HAP-1 (cell line): ENCODE measurements around the gene RRAGD.
A peak's percentile ranks its signal among the peaks of the same experiment; 100 is the strongest.
"Not testable (repeated sequence)": the region's sequence is repeated elsewhere in the genome, so short reads cannot be mapped to it uniquely, and the experiment has no call there.

Source experiments
- DNase-seq, 2 experiments: peaks; one replicate each; pipeline ENCODE4 v3.0.0-alpha.2; 2016 to 2020; ENCODE audit warnings: low spot score in 2 of 2
- H3K27me3 ChIP-seq: fragments of 250-450 bp; sonication (Bioruptor Pico); 2 replicates; pipeline ENCODE4 v1.5.1; 2020; ENCODE audit warnings: low read depth, mild to moderate bottlenecking, moderate library complexity
- H3K36me3 ChIP-seq: fragments of 250-450 bp; sonication (Bioruptor Pico); replicated peaks from 2 replicates; pipeline ENCODE4 v1.5.1; 2020; ENCODE audit warnings: mild to moderate bottlenecking
- H3K4me1 ChIP-seq: fragments of 250-450 bp; sonication (Bioruptor Pico); 2 replicates; pipeline ENCODE4 v1.5.1; 2020; ENCODE audit warnings: mild to moderate bottlenecking
- H3K4me3 ChIP-seq: fragments of 250-450 bp; sonication (Bioruptor Pico); 2 replicates; pipeline ENCODE4 v1.5.1; 2020; ENCODE audit warnings: mild to moderate bottlenecking, moderate library complexity
- H3K9me3 ChIP-seq: fragments of 250-450 bp; sonication (Bioruptor Pico); 2 replicates; pipeline ENCODE4 v1.5.1; 2020; ENCODE audit warnings: mild to moderate bottlenecking, moderate library complexity
- in situ Hi-C: fragments of 300-500 bp; cut with MboI; formaldehyde crosslinking; loops from 3 replicates; pipeline ENCODE4 v1.14.3; 2020; ENCODE audit warnings: low sequenced_read_pairs, inconsistent platforms, mixed read lengths

RRAGD gene

DNA sequence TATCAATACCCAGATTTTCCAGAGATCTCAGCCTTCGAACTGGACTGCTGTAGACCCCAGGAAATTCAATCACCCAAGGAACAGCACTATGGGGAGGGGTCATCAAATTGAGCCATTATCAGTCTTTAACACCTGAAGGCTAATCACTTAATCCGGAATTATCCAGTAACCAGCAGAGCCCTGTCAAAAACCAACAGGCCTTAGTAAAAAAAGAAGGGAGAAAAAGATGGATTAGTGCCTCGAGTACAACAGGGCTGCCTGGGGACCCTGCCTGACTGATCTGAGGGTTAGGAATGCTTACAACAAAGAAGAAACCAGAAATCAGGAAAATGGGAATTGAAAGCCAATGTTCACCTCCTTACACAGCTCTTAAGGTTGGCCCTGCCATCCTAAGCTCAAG lies 7.6 kb downstream of the RRAGD start:
- Histone ChIP-seq H3K4me1 (peaks cover 34% of the 10 kb centered on the region), H3K9me3 (no peaks in the 10 kb centered on the region), H3K4me3 (no peak overlapping the region), H3K27me3 (no peaks in the 10 kb centered on the region), H3K36me3 (no peaks in the 10 kb centered on the region; the same call in 1 of the 2 replicates)
- no peak for DNase-seq
- in situ Hi-C loops: no loop called here

DNA sequence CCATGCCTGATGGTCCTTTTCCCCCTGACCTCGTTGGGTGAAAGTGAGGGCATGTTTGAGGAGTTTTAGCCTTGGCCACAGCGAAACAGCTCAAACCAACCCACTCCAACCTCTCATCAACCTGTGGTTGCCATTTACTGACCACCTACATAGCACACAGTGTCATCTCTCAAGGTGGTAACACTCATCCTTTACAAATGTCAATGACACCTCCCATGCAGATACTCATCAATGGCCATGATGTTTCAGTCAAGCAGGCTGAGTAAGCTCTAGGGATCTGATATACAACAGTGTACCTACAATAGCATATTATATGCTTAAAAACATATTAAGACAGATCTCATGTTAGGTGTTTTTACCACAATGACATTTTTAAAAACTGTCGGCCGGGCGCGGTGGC lies 9.3 kb downstream of the RRAGD start:
- Histone ChIP-seq H3K36me3 (no peaks in the 10 kb centered on the region; the same call in 1 of the 2 replicates), H3K4me1 (peaks cover 29% of the 10 kb centered on the region), H3K4me3 (no peak overlapping the region), H3K9me3 (no peaks in the 10 kb centered on the region), H3K27me3 (no peaks in the 10 kb centered on the region)
- in situ Hi-C loops: no loop called here
- no peak for DNase-seq

- no peaks in the 10 kb centered on the region for H3K9me3 ChIP-seq
- no peaks in the 10 kb centered on the region for H3K27me3 ChIP-seq
- no peak for DNase-seq
- peaks cover 24% of the 10 kb centered on the region for H3K4me1 ChIP-seq
- no peaks in the 10 kb centered on the region for H3K36me3 ChIP-seq
- no peak overlapping the region for H3K4me3 ChIP-seq
- in situ Hi-C loops: no loop called here
Observed at GRCh38 chr6:89400912-89401399, 11.1 kb downstream of the RRAGD start.

- peak in 1 of 2 experiments; percentile 61 for DNase-seq
- in situ Hi-C loops: no loop called here
- H3K27me3 ChIP-seq: no peaks in the 10 kb centered on the region
Observed at GRCh38 chr6:89400050-89400449, 12.0 kb downstream of the RRAGD start.

DNA sequence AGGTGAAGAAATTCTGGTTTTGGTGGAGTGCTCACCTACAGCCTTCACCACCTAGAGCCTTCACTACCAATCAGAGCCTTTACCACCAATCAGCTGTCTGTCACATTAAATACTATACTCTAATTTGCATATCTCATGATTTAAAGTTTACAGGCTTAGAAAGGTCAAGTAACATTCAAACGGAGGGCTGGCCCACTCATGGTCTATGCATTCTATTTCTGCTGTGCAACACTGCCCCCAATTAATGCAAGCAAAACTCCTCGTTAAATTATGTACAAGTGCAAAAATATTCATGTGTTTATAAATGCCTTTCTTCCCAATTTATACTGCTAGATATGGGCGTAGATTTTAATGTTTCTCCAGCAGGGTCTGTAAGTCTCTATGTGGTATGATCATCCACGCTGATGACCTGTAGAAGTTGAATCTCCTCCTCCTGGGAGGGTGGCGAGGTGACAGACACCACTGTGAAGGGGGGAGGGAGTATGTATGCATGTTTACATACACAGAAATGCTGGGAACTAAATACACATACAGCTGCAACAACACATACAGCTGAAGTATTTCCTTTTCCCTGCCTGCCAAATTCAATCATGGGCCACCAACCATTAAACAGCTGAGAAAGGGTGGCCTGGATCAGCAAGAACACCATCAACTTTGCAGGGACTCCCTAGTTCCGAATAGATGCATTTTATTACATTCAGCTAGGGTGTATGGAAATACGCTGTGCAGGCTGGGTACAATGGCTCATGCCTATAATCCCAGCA lies 13.1 kb downstream of the RRAGD start:
- in situ Hi-C loops: no loop called here
- Histone ChIP-seq H3K27me3 (no peaks in the 10 kb centered on the region), H3K4me1 (peaks cover 18% of the 10 kb centered on the region), H3K36me3 (no peaks in the 10 kb centered on the region), H3K9me3 (no peaks in the 10 kb centered on the region), H3K4me3 (no peak overlapping the region)
- no peak for DNase-seq

More at GRCh38 chr6:89400050-89400449, 12.0 kb downstream of the RRAGD start:
- Histone ChIP-seq H3K36me3 (no peaks in the 10 kb centered on the region), H3K4me1 (peaks cover 18% of the 10 kb centered on the region), H3K9me3 (no peaks in the 10 kb centered on the region), H3K4me3 (no peak overlapping the region)

DNA sequence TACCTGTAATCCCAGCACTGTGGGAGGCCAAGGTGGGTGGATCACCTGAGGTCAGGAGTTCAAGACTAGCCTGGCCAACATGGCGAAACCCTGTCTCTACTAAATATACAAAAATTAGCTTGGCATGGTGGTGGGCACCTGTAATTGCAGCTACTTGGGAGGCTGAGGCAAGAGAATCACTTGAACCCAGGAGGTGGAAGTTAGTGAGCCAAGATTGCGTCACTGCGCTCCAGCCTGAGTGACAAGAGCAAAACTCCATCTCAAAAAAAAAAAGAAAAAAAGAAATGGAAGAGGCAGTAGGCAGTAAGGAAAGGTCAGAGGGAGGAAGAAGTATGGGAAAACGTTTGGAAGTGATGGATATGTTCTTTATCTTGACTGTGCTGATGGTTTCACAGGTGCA lies 14.2 kb downstream of the RRAGD start:
- H3K9me3 ChIP-seq, H3K36me3 ChIP-seq, in situ Hi-C loops, H3K27me3 ChIP-seq, H3K4me3 ChIP-seq, DNase-seq: not testable (repeated sequence)
- peaks cover 18% of the 10 kb centered on the region for H3K4me1 ChIP-seq

DNA sequence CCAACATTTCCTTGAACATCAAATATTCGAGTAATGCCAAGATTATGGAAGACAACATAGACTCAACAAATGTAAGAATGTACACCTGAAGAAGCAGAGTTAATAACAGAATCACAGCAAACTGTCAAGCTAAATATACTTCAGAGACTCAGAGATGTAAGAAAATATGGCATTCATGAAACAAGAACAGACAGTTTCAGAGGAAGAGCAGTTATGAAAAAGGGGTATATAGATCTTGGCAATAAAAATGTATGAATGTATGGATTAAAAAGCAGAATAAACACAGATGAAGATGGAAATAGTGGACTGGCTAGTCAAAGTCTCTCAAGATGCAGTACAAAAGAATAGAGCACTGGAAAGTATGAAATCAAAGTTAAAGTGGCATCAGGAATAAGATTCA lies 18.4 kb downstream of the RRAGD start:
- H3K27me3 ChIP-seq: no peaks in the 10 kb centered on the region
- in situ Hi-C loops: no loop called here
- H3K4me1 ChIP-seq: no peaks in the 10 kb centered on the region
- H3K4me3 ChIP-seq: no peak overlapping the region
- H3K9me3 ChIP-seq: no peaks in the 10 kb centered on the region
- 0 out of 2 replicates have a peak, but pooled peaks cover 3% of the 10 kb centered on the region for H3K36me3 ChIP-seq
- DNase-seq: no peak

DNA sequence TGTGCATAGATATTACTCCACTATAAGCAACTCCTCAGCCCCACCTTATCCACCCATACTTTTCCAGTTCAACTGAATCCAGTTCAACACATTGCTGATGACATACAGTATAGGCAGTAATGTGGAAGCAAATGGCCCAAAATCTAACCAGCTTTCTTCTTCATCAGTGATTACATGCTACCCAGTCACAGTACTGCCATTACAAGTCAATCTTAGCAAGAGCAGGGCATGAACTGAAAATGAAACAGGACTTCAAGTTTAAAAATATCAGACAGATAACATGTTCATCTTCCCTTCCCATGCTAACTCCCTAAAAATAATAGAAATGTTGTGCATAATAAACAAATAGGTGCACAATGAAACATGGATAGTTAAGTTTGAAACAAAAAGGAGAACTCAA lies 19.2 kb downstream of the RRAGD start:
- no peak for DNase-seq
- no peak overlapping the region for H3K4me3 ChIP-seq
- no peaks in the 10 kb centered on the region for H3K4me1 ChIP-seq
- H3K9me3 ChIP-seq: no peaks in the 10 kb centered on the region
- 0 out of 2 replicates have a peak, but pooled peaks cover 3% of the 10 kb centered on the region for H3K36me3 ChIP-seq
- in situ Hi-C loops: no loop called here
- no peaks in the 10 kb centered on the region for H3K27me3 ChIP-seq

- in situ Hi-C loops: no loop called here
- Histone ChIP-seq H3K27me3 (no peaks in the 10 kb centered on the region), H3K9me3 (no peaks in the 10 kb centered on the region), H3K36me3 (peaks cover 13% of the 10 kb centered on the region; the same call in 1 of the 2 replicates), H3K4me3 (no peak overlapping the region), H3K4me1 (peaks cover 8% of the 10 kb centered on the region)
- no peak for DNase-seq
Observed at GRCh38 chr6:89388846-89389245, 23.2 kb downstream of the RRAGD start.

- DNase-seq: no peak
- Histone ChIP-seq H3K9me3 (no peaks in the 10 kb centered on the region), H3K36me3 (peaks cover 13% of the 10 kb centered on the region; the same call in 1 of the 2 replicates), H3K4me3 (no peak overlapping the region), H3K27me3 (no peaks in the 10 kb centered on the region), H3K4me1 (peaks cover 8% of the 10 kb centered on the region)
- in situ Hi-C loops: no loop called here
Observed at GRCh38 chr6:89387516-89388201, 24.4 kb downstream of the RRAGD start.

DNA sequence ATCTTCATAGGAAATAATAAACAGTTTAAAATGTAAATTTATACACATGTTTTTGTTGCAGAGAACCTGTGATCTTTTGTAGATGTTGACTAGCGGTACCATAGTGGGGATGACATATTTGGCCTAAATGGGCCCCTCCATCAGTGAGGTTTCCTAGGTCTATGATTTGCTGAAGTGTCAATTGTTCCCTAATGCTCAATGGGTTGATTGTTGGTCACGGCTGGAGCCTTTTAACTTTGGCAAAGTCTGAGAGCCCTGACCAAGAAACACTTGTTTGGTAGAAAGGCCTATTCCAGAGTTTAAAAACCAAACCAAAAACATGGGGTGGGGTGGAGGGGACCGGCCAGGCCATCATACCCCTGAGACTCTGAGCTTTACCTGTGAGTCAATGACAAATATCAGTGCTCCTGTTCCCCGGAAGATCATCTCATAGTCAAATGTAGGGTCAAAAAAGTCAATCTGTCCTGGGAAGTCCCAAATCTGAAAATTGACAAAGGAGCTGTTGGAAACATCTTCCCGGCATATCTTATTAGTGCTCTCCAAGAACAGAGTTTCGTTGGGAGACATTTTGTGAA lies 25.1 kb downstream of the RRAGD start:
- H3K27me3 ChIP-seq: no peaks in the 10 kb centered on the region
- peaks cover 13% of the 10 kb centered on the region; the same call in 1 of the 2 replicates for H3K36me3 ChIP-seq
- H3K4me1 ChIP-seq: peaks cover 8% of the 10 kb centered on the region
- H3K4me3 ChIP-seq: no peak overlapping the region
- H3K9me3 ChIP-seq: no peaks in the 10 kb centered on the region
- in situ Hi-C loops: no loop called here
- DNase-seq: no peak

GRCh38 chr6:89385846-89386245 lies 26.2 kb downstream of the RRAGD start:
- DNase-seq: no peak
- peaks cover 8% of the 10 kb centered on the region for H3K4me1 ChIP-seq
- H3K9me3 ChIP-seq: no peaks in the 10 kb centered on the region
- H3K36me3 ChIP-seq: peaks cover 13% of the 10 kb centered on the region; the same call in 1 of the 2 replicates
- no peak overlapping the region for H3K4me3 ChIP-seq
- in situ Hi-C loops: no loop called here
- H3K27me3 ChIP-seq: no peaks in the 10 kb centered on the region

GRCh38 chr6:89385156-89385667 lies 26.9 kb downstream of the RRAGD start:
- H3K36me3 ChIP-seq: peaks cover 13% of the 10 kb centered on the region; the same call in 1 of the 2 replicates
- no peak for DNase-seq
- in situ Hi-C loops: no loop called here
- H3K4me3 ChIP-seq: no peak overlapping the region
- H3K4me1 ChIP-seq: peaks cover 8% of the 10 kb centered on the region
- no peaks in the 10 kb centered on the region for H3K27me3 ChIP-seq
- H3K9me3 ChIP-seq: no peaks in the 10 kb centered on the region

DNA sequence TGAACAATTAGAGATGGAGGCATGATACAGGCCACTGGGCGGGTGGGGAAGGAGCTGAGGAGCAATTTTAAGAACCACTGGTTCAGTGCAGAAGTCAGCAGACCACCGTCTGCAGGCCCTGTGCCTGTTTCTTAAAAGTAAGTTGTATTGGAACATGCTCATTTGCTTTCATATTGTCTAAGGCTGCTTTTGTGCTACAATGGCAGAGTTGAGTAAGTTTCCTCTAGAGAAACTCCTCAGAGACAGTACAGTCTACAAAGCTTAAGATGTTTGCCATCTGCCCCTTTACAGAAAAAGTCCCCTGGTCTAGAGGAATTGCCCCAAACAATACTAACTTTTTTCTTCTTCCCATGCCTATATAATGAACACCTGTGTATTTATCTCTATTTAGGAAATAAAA lies 31.0 kb downstream of the RRAGD start:
- Histone ChIP-seq H3K9me3 (no peaks in the 10 kb centered on the region), H3K4me3 (no peak overlapping the region), H3K27me3 (no peaks in the 10 kb centered on the region), H3K36me3 (peaks cover 21% of the 10 kb centered on the region), H3K4me1 (peaks cover 16% of the 10 kb centered on the region)
- in situ Hi-C loops: no loop called here
- no peak for DNase-seq
